Memory B cell (primary cell): ENCODE data around the gene STIP1.

ENCODE experiments used
- ATAC-seq: fragments of 150-1000 bp; cut with Tn5 transposase; 2 replicates; pipeline ENCODE4 v1.10.0; 2021; ENCODE audit warnings: low read depth, mild to moderate bottlenecking, moderate library complexity
- DNase-seq, 2 donors: peaks; one replicate each; pipeline ENCODE4 v3.0.0; 2022; ENCODE audit warnings: low spot score in 2 of 2
- H3K27ac Mint-ChIP-seq: one replicate; pipeline ENCODE4 v1.8.0; 2022; ENCODE audit warnings: mild to moderate bottlenecking, moderate library complexity, mixed read lengths
- H3K27me3 Mint-ChIP-seq: one replicate; pipeline ENCODE4 v1.8.0; 2022; ENCODE audit warnings: mixed read lengths
- H3K36me3 Mint-ChIP-seq: one replicate; pipeline ENCODE4 v1.8.0; 2022; ENCODE audit warnings: mild to moderate bottlenecking, mixed read lengths
- H3K4me1 Mint-ChIP-seq: one replicate; pipeline ENCODE4 v1.8.0; 2022; ENCODE audit warnings: mixed read lengths
- H3K4me3 Mint-ChIP-seq: one replicate; pipeline ENCODE4 v1.8.0; 2022; ENCODE audit warnings: mild to moderate bottlenecking, moderate library complexity, mixed read lengths
- H3K9me3 Mint-ChIP-seq: one replicate; pipeline ENCODE4 v1.8.0; 2022; ENCODE audit warnings: mixed read lengths

STIP1 gene

GRCh38 chr11:64170419-64170818 is 15.6 kb upstream of the STIP1 start:
- Mint-ChIP-seq H3K9me3 (no peaks in the 10 kb centered on the region), H3K27ac (no peak overlapping the region)
- DNase-seq = no peak

GRCh38 chr11:64173616-64174355 is 12.2 kb upstream of the STIP1 start:
- no peaks in the 10 kb centered on the region for H3K27me3 Mint-ChIP-seq
- no peak for DNase-seq
- no peak overlapping the region for H3K4me3 Mint-ChIP-seq
- H3K36me3 Mint-ChIP-seq = peaks cover 3% of the 10 kb centered on the region
- no peaks in the 10 kb centered on the region for H3K9me3 Mint-ChIP-seq
- H3K4me1 Mint-ChIP-seq = peaks cover 10% of the 10 kb centered on the region
- ATAC-seq = no peak
- H3K27ac Mint-ChIP-seq = no peak overlapping the region

More at GRCh38 chr11:64170419-64170818, 15.6 kb upstream of the STIP1 start:
- no peak for ATAC-seq
- Mint-ChIP-seq H3K4me3 (no peak overlapping the region), H3K4me1 (peaks cover 6% of the 10 kb centered on the region), H3K27me3 (no peaks in the 10 kb centered on the region), H3K36me3 (peaks cover 3% of the 10 kb centered on the region)

GRCh38 chr11:64176751-64177150 is 9.2 kb upstream of the STIP1 start:
- no peaks in the 10 kb centered on the region for H3K27me3 Mint-ChIP-seq
- no peaks in the 10 kb centered on the region for H3K9me3 Mint-ChIP-seq
- H3K4me3 Mint-ChIP-seq = no peak overlapping the region
- H3K4me1 Mint-ChIP-seq = peaks cover 18% of the 10 kb centered on the region
- no peak for ATAC-seq
- H3K27ac Mint-ChIP-seq = no peak overlapping the region
- H3K36me3 Mint-ChIP-seq = peaks cover 3% of the 10 kb centered on the region
- no peak for DNase-seq

DNA sequence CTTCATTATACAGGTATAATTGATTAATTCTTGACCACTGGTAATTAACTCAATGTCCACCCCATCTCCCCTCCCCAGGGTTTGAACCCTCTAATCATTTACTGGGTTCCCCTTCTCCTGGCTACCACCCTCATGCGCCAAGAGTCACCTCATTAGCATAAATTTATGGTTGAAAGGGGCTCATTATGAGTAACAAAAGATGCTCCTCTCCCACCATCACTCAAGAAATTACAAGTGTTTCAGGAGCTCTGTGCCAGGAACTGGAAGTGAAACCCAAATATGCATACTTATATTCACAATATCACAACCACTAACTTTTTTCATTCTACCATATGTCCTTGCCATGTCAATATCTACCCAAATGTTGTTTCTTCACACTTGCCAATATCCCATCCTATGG is 7.8 kb upstream of the STIP1 start:
- H3K36me3 Mint-ChIP-seq = peaks cover 3% of the 10 kb centered on the region
- H3K4me3 Mint-ChIP-seq = no peak overlapping the region
- H3K9me3 Mint-ChIP-seq = no peaks in the 10 kb centered on the region
- DNase-seq (no peak), ATAC-seq (no peak)
- H3K4me1 Mint-ChIP-seq = peaks cover 20% of the 10 kb centered on the region
- no peaks in the 10 kb centered on the region for H3K27me3 Mint-ChIP-seq
- H3K27ac Mint-ChIP-seq = no peak overlapping the region

DNA sequence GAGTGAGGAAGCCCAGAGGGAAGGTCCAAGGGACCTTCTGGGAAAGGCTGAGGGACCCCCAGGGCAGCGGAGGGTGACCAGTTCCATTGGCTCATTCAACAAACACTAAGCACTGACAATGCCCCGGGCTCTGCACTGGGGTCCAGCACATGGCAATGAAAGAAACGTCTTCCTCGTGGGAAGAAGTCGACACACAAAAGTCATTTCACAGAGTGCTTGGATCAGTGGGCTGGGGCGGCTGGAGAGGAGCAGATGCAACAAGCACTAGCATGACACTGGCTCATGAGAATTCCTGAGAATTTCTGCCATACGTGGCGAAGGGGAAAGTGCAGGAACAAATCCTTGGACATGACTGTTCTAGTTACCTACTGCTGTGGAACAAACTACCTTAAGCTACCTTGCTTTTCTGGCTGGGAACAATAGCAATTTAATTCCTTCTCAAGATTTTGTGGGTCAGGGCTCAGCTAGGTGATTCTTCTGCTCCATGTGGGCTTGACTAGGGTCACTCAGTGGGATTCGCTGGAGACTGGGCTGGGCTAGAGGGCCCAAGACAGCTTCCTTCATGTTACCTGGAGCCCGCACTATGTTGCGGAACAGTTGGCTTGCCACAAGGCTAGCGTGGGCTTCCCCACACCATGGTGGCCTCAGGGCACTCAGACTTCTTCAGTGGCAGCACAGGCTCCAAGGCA is 6.9 kb upstream of the STIP1 start:
- Mint-ChIP-seq H3K27me3 (no peaks in the 10 kb centered on the region), H3K4me3 (no peak overlapping the region), H3K27ac (no peak overlapping the region), H3K9me3 (no peaks in the 10 kb centered on the region), H3K4me1 (peaks cover 24% of the 10 kb centered on the region), H3K36me3 (peaks cover 2% of the 10 kb centered on the region)
- no peak for ATAC-seq
- no peak for DNase-seq

GRCh38 chr11:64180891-64181290 is 5.1 kb upstream of the STIP1 start:
- no peak overlapping the region for H3K4me3 Mint-ChIP-seq
- peaks cover 28% of the 10 kb centered on the region for H3K4me1 Mint-ChIP-seq

DNA sequence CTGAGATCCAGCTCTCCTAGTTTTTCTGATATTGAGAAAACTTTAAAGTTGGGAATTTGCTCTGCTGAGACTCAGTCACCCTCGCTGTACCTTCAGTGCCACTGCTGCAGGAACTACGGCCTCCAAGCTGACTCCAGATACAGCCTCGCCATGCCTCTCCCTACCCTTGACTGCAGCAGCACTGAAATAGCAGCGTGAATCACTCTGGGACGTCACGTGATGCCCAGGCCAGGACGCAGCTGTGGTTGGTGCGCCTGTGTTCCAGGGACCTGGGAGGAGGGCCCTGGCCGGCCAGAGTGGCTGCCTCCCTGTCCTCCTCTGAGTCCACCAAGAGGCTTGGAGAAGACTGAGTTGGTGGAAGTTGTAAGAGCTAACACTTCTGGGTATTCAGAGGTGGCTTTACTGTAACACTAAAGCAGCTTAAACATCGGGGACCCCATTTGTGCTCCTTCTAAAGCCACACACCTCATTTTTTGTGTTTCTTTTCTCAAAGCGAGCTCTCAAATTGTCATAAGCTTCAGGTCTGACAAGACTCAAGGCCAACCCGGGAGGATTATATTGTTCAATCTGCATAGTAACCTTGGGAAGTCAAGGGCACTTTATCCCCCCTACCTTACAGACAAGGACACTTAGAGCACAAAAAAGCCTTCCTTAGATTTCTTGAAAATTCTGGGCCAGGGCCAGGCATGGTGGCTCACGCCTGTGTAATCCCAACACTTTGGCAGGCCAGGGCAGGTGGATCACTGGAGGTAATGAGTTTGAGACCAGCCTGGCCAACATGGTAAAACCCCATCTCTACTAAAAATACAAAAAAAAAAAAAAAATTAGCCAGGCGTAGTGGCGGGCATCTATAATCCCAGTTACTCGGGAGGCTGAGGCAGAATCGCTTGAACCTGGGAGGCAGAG is 4.2 kb upstream of the STIP1 start:
- DNase-seq (no peak), ATAC-seq (no peak)
- H3K9me3 Mint-ChIP-seq = no peaks in the 10 kb centered on the region
- peaks cover 28% of the 10 kb centered on the region for H3K4me1 Mint-ChIP-seq
- H3K27me3 Mint-ChIP-seq = no peaks in the 10 kb centered on the region
- peak overlapping the region; percentile 14 for H3K4me3 Mint-ChIP-seq
- H3K27ac Mint-ChIP-seq = no peak overlapping the region
- H3K36me3 Mint-ChIP-seq = peaks cover 2% of the 10 kb centered on the region

More at GRCh38 chr11:64180891-64181290, 5.1 kb upstream of the STIP1 start:
- H3K9me3 Mint-ChIP-seq = no peaks in the 10 kb centered on the region
- DNase-seq (no peak), ATAC-seq (no peak)
- H3K36me3 Mint-ChIP-seq = no peaks in the 10 kb centered on the region
- H3K27ac Mint-ChIP-seq = no peak overlapping the region
- no peaks in the 10 kb centered on the region for H3K27me3 Mint-ChIP-seq

DNA sequence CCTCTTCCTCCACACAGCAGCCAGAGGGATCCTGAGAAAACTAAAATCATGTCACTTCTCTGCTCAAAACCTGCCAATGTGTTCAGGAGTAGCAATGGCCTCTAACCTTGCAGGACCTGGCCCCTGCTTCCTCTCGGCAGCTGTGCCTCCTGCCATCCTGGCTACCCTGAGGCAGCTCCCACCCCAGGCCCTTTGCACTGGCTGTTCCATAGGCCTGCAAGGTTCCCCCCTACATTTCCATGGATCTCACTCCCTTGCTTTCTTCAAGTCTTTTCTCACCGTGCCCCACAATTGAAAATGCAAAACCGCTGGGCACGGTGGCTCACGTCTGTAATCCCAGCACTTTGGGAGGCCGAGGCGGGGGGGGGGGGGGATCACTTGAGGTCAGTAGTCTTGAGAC is 2.1 kb upstream of the STIP1 start:
- H3K4me3 Mint-ChIP-seq = peak overlapping the region; percentile 21
- no peak overlapping the region for H3K27ac Mint-ChIP-seq
- H3K36me3 Mint-ChIP-seq = peaks cover 2% of the 10 kb centered on the region
- peaks cover 21% of the 10 kb centered on the region for H3K4me1 Mint-ChIP-seq
- no peak for ATAC-seq
- H3K27me3 Mint-ChIP-seq = no peaks in the 10 kb centered on the region
- H3K9me3 Mint-ChIP-seq = no peaks in the 10 kb centered on the region
- DNase-seq = no peak

- Mint-ChIP-seq H3K27me3 (no peaks in the 10 kb centered on the region), H3K27ac (peak overlapping the region; percentile 84), H3K36me3 (peaks cover 2% of the 10 kb centered on the region), H3K4me1 (peaks cover 21% of the 10 kb centered on the region), H3K9me3 (no peaks in the 10 kb centered on the region), H3K4me3 (peak overlapping the region; percentile 97)
- no peak for ATAC-seq
- no peak for DNase-seq
Observed at GRCh38 chr11:64185175-64185692, 737 bp upstream of the STIP1 start.

GRCh38 chr11:64186492-64187165 is 658 bp downstream of the STIP1 start:
- ATAC-seq = no peak
- H3K4me1 Mint-ChIP-seq = peaks cover 14% of the 10 kb centered on the region

DNA sequence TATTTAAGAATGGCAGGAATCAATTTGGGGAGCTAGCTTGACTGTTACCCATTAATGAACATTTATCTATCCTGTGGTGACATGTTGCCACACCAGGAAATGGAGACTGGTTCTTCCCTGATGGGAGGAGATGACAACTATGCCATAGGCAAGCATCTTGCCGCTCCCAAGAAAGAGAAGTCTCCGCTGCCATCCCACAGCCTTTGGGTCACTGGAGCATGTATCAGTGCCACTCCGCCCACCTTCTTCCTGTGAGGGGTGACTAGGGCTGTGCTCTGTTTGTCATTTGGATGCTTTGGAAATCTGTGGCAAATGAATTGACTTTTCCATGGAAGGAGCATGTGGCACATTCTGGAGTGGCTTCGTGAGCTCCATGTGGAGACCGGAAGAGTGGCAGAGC is 6.5 kb downstream of the STIP1 start:
- Mint-ChIP-seq H3K36me3 (peaks cover 17% of the 10 kb centered on the region), H3K4me3 (no peak overlapping the region), H3K27me3 (no peaks in the 10 kb centered on the region), H3K27ac (no peak overlapping the region), H3K9me3 (no peaks in the 10 kb centered on the region), H3K4me1 (no peaks in the 10 kb centered on the region)
- no peak for ATAC-seq
- DNase-seq = no peak

More at GRCh38 chr11:64186492-64187165, 658 bp downstream of the STIP1 start:
- Mint-ChIP-seq H3K36me3 (peaks cover 2% of the 10 kb centered on the region), H3K27ac (peak overlapping the region; percentile 84), H3K9me3 (no peaks in the 10 kb centered on the region), H3K27me3 (no peaks in the 10 kb centered on the region), H3K4me3 (no peak overlapping the region)
- no peak for DNase-seq

DNA sequence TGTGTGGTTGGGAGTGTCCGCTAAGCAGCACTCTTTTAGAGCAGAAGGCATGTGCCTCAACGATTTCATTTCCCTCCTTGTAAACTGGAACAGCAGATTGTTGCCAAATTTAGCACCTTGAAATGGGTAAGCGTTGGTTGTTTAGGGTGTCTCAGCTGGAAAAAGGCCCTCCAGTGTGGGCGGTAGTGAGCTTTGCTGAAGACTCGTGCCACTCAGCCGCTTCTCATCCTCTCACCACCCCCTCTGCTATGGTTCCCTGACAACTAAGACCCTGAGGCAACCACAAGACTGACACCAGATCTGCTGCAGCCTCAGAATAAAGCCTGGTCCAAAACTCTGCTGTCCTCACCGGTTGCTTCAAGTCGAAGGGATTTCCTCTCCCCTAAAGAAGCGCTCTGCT is 10.7 kb downstream of the STIP1 start:
- Mint-ChIP-seq H3K4me3 (no peak overlapping the region), H3K27ac (no peak overlapping the region), H3K36me3 (peaks cover 25% of the 10 kb centered on the region), H3K27me3 (no peaks in the 10 kb centered on the region), H3K4me1 (peaks cover 3% of the 10 kb centered on the region), H3K9me3 (no peaks in the 10 kb centered on the region)
- DNase-seq = no peak
- no peak for ATAC-seq

- Mint-ChIP-seq H3K9me3 (no peaks in the 10 kb centered on the region), H3K4me1 (peaks cover 3% of the 10 kb centered on the region), H3K36me3 (peaks cover 30% of the 10 kb centered on the region), H3K4me3 (no peak overlapping the region), H3K27me3 (no peaks in the 10 kb centered on the region), H3K27ac (no peak overlapping the region)
- no peak for ATAC-seq
- DNase-seq = no peak
Observed at GRCh38 chr11:64198511-64198910, 12.5 kb downstream of the STIP1 start.
